SK-N-SH (cell line): Measurements from ENCODE around the gene TNXB.
"Not testable (repeated sequence)": the region's sequence is repeated elsewhere in the genome, so short reads cannot be mapped to it uniquely, and the experiment has no call there.

Experiments
- CTCF ChIP-seq: fragments of 200-600 bp; sonication (generic); IDR thresholded peaks from 2 replicates; pipeline ENCODE4 v1.6.1; 2017; ENCODE audit warnings: antibody characterized with exemption, mild to moderate bottlenecking, moderate library complexity
- EZH2phosphoT487 ChIP-seq: fragments of 200-600 bp; sonication (generic); IDR thresholded peaks from 2 replicates; pipeline ENCODE4 v1.6.1; 2017; ENCODE audit warnings: low read depth, mixed run types, mild to moderate bottlenecking, antibody characterized with exemption, moderate library complexity, borderline replicate concordance
- POLR2AphosphoS5 ChIP-seq: IDR thresholded peaks from 2 replicates; pipeline ENCODE4 v1.6.1; 2012; ENCODE audit warnings: low read depth, low read length
- RAD21 ChIP-seq: IDR thresholded peaks from 2 replicates; pipeline ENCODE4 v1.6.1; 2012; ENCODE audit warnings: mild to moderate bottlenecking, low read length
- RFX5 ChIP-seq: IDR thresholded peaks from 2 replicates; pipeline ENCODE4 v1.6.1; 2012; ENCODE audit warnings: mild to moderate bottlenecking, improper control_type of control experiment, low read length
- YY1 ChIP-seq: IDR thresholded peaks from 2 replicates; pipeline ENCODE4 v1.4.0; 2012; ENCODE audit warnings: low read depth, mild to moderate bottlenecking
- TF ChIP-seq, protein P1 (sequence below): IDR thresholded peaks from 2 replicates; pipeline ENCODE4 v1.4.0; 2012; ENCODE audit warnings: low read depth
- TF ChIP-seq, protein P2 (sequence below): IDR thresholded peaks from 2 replicates; pipeline ENCODE4 v1.4.0; 2012; ENCODE audit warnings: low read depth, borderline replicate concordance

DNA sequence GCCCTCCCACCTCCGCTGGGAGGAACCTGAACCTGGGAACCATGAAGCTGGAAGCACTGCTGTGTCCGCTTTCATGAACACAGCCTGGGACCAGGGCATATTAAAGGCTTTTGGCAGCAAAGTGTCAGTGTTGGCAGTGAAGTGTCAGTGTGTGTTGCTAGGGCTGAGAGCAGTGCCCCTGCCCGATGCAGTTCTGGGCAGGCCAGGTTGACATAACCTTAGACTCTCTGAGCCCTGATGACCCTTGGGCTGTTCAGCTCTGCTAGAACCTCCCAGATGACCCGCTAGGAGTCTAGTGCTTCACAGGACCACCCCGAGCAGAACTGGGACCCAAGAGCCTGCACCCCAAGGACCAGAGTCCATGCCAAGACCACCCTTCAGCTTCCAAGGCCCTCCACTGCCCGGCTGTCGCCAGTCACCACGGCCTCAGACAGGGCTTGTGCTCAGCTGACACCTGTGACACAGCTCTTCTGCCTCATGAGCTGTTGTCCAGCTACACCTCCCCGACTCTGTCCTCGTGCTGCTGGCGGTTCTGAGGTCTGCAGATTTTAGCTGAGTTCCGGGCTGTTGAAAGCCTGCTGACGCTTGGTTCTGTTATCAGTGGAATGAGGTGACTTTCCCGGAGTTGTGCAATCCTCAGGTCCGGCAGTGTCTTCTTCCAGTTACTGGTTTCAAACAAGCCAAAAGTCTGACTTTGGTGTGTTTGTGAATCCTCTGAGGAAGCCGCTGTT lies 73.7 kb downstream of the TNXB start:
- not testable (repeated sequence) for TF ChIP-seq CTCF, YY1, RAD21, EZH2phosphoT487, POLR2AphosphoS5, RFX5
- TF ChIP-seq, protein P1, sequence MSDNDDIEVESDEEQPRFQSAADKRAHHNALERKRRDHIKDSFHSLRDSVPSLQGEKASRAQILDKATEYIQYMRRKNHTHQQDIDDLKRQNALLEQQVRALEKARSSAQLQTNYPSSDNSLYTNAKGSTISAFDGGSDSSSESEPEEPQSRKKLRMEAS = not testable (repeated sequence)
- TF ChIP-seq, protein P2, sequence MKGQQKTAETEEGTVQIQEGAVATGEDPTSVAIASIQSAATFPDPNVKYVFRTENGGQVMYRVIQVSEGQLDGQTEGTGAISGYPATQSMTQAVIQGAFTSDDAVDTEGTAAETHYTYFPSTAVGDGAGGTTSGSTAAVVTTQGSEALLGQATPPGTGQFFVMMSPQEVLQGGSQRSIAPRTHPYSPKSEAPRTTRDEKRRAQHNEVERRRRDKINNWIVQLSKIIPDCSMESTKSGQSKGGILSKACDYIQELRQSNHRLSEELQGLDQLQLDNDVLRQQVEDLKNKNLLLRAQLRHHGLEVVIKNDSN = not testable (repeated sequence)
